Measurements from ENCODE around the gene FKBP3. TPM values are rescaled to one million over a fixed set of nuclear protein-coding genes. Genes with fewer than 3 reads are reported as not detected.

Gene FKBP3
- total RNA-seq, 4 donors from 2014 or later: 3.7 to 47.8 (median 27.7) TPM

DNA sequence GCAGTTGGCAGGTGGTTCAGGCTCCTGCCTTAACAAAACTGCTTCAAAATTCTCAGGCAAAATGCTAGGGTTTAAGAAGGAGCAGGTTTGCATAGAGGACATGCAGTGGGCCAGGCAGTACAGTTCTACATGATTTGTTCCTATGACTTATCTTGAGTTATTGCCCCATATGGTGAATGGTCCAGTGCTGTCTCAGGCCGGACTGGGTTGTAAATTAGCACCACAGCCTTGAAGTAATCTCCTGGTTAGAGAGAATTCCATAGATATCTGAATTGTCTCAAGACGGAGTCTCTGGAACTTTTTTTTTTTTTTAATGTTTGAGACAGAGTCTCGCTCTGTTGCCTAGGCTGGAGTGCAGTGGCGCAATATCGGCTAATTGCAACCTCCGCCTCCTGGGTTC, 62.2 kb downstream of the FKBP3 start:
- Histone ChIP-seq H3K27ac (no peak overlapping the region), H3K4me1 (no peaks in the 10 kb centered on the region), H3K36me3 (peaks cover 0 to 8% (median 3%) of the 10 kb centered on the region in 4 donors), H3K4me3 (no peak overlapping the region), H3K9me3 (no peaks in the 10 kb centered on the region), H3K27me3 (no peaks in the 10 kb centered on the region)
- DNase-seq: no peak
- intact Hi-C loops (cut with DNase I; ENCODE audit: low total_unique reads): no loop called here
- in situ Hi-C loops (cut with MboI; ENCODE audit: low pct_ligation_motif_present in 1 of 4, low pct_unique_long_range_greater_than_20kb in 1 of 4, low sequenced_read_pairs in 3 of 4): loop anchor here in 1 of 4 donors (10.0 kb wide), 1 partner anchor 107 kb away; the partner anchor contains the start of genes KLHL28 and TOGARAM1
- 93 to 100% methylated on average over 1 to 6 of the region's 6 CpGs for WGBS, 2 donors (ENCODE audit: low coverage in 1 of 2)
- no peak for TF ChIP-seq POLR2AphosphoS5 (IDR thresholded peaks at IDR 0.05)
- TF ChIP-seq EP300 (IDR thresholded peaks at IDR 0.05; ENCODE audit: low read depth): no peak
- TF ChIP-seq, protein P1, sequence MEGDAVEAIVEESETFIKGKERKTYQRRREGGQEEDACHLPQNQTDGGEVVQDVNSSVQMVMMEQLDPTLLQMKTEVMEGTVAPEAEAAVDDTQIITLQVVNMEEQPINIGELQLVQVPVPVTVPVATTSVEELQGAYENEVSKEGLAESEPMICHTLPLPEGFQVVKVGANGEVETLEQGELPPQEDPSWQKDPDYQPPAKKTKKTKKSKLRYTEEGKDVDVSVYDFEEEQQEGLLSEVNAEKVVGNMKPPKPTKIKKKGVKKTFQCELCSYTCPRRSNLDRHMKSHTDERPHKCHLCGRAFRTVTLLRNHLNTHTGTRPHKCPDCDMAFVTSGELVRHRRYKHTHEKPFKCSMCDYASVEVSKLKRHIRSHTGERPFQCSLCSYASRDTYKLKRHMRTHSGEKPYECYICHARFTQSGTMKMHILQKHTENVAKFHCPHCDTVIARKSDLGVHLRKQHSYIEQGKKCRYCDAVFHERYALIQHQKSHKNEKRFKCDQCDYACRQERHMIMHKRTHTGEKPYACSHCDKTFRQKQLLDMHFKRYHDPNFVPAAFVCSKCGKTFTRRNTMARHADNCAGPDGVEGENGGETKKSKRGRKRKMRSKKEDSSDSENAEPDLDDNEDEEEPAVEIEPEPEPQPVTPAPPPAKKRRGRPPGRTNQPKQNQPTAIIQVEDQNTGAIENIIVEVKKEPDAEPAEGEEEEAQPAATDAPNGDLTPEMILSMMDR (IDR thresholded peaks at IDR 0.05): no peak
- no peak for TF ChIP-seq POLR2A (IDR thresholded peaks at IDR 0.05)

DNA sequence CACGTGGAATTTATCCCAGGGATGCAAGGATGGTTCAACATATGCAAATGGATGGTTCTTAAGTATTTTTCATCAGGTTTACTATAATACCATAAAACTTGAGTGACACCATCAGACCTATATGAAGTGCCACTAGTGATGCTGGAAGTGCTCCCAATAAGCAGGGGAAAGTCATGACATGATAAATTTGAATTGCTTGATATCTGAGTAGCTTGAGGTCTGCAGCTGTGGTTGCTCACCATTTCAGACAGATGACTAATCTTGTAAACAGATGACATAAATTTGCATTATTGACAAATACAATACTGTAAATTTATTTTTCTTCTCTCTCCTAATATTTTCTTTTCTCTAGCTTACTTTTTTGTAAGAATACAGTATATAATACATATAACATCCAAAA, 64.1 kb downstream of the FKBP3 start:
- 80 to 100% methylated on average over 1 of the region's 1 CpG for WGBS, 2 donors (ENCODE audit: low coverage in 1 of 2)
- intact Hi-C loops (cut with DNase I; ENCODE audit: low total_unique reads): no loop called here
- Histone ChIP-seq H3K4me1 (peaks cover 0 to 11% (median 0%) of the 10 kb centered on the region in 4 donors), H3K27ac (no peak overlapping the region), H3K9me3 (no peaks in the 10 kb centered on the region), H3K4me3 (no peak overlapping the region), H3K27me3 (no peaks in the 10 kb centered on the region), H3K36me3 (peaks cover 0 to 8% (median 3%) of the 10 kb centered on the region in 4 donors)
- in situ Hi-C loops (cut with MboI; ENCODE audit: low pct_ligation_motif_present in 1 of 4, low pct_unique_long_range_greater_than_20kb in 1 of 4, low sequenced_read_pairs in 3 of 4): loop anchor here in 1 of 4 donors (10.0 kb wide), 1 partner anchor 105 kb away; the partner anchor contains the start of genes KLHL28 and TOGARAM1
- no peak for TF ChIP-seq POLR2AphosphoS5 (IDR thresholded peaks at IDR 0.05)
- TF ChIP-seq POLR2A (IDR thresholded peaks at IDR 0.05): no peak
- TF ChIP-seq EP300 (IDR thresholded peaks at IDR 0.05; ENCODE audit: low read depth): no peak
- TF ChIP-seq, protein P1 (IDR thresholded peaks at IDR 0.05): no peak
- no peak for DNase-seq

DNA sequence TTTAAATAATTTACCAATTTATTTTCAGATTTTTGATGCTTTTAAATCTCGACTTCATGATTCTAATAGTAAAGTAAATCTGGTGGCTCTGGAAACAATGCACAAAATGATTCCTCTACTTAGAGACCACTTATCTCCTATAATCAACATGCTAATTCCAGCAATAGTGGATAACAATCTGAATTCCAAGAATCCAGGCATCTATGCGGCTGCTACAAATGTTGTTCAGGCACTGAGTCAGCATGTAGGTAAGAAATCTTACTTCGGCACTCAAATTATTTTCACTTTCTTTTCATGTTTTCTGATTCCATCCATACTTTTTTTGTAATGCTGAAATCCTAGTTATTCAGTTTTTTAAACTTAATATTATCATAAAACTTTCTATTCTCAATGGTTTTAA, 65.9 kb downstream of the FKBP3 start:
- Histone ChIP-seq H3K4me1 (peaks cover 0 to 11% (median 0%) of the 10 kb centered on the region in 4 donors), H3K36me3 (peaks cover 0 to 8% (median 0%) of the 10 kb centered on the region in 4 donors), H3K27ac (no peak overlapping the region), H3K9me3 (no peaks in the 10 kb centered on the region), H3K4me3 (no peak overlapping the region), H3K27me3 (no peaks in the 10 kb centered on the region)
- no peak for DNase-seq
- intact Hi-C loops (cut with DNase I; ENCODE audit: low total_unique reads) (no loop called here), in situ Hi-C loops (cut with MboI; ENCODE audit: low pct_ligation_motif_present in 1 of 4, low pct_unique_long_range_greater_than_20kb in 1 of 4, low sequenced_read_pairs in 3 of 4) (no loop called here)
- TF ChIP-seq POLR2A (IDR thresholded peaks at IDR 0.05): no peak
- TF ChIP-seq EP300 (IDR thresholded peaks at IDR 0.05; ENCODE audit: low read depth): no peak
- TF ChIP-seq POLR2AphosphoS5 (IDR thresholded peaks at IDR 0.05): no peak
- TF ChIP-seq, protein P1 (IDR thresholded peaks at IDR 0.05): no peak
- WGBS, 2 donors (ENCODE audit: low coverage in 1 of 2): 87 to 98% methylated on average over 3 of the region's 3 CpGs

DNA sequence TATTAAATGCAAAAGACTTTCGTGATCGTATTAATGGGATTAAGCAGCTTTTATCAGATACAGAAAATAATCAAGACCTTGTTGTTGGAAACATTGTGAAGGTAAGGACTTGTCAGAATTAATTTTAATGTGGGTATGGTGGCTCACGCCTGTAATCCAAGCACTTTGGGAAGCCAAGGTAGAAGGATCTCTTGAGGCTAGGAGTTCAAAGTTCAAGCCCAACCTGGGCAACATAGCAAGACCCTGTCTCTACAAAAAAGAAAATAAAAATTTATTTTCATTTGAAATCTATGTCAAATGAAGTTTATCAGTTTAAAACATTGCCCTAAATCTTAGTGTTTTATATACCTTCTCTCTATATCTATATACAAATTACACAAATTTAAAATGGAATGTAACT, 67.6 kb downstream of the FKBP3 start:
- intact Hi-C loops (cut with DNase I; ENCODE audit: low total_unique reads) (no loop called here), in situ Hi-C loops (cut with MboI; ENCODE audit: low pct_ligation_motif_present in 1 of 4, low pct_unique_long_range_greater_than_20kb in 1 of 4, low sequenced_read_pairs in 3 of 4) (no loop called here)
- Histone ChIP-seq H3K36me3 (peaks cover 0 to 8% (median 0%) of the 10 kb centered on the region in 4 donors), H3K27ac (peak overlapping the region in 1 of 4 donors; percentile 20), H3K4me1 (peaks cover 0 to 11% (median 0%) of the 10 kb centered on the region in 4 donors), H3K9me3 (no peaks in the 10 kb centered on the region), H3K4me3 (no peak overlapping the region), H3K27me3 (no peaks in the 10 kb centered on the region)
- DNase-seq: no peak
- no peak for TF ChIP-seq EP300 (IDR thresholded peaks at IDR 0.05; ENCODE audit: low read depth)
- TF ChIP-seq POLR2AphosphoS5 (IDR thresholded peaks at IDR 0.05): no peak
- TF ChIP-seq, protein P1 (IDR thresholded peaks at IDR 0.05): no peak
- TF ChIP-seq POLR2A (IDR thresholded peaks at IDR 0.05): no peak
- WGBS, 2 donors (ENCODE audit: low coverage in 1 of 2): 94 to 100% methylated on average over 3 of the region's 3 CpGs
